SK-N-MC (cell line): ENCODE measurements around the gene BMI1.
"Not testable (repeated sequence)": the region's sequence is repeated elsewhere in the genome, so short reads cannot be mapped to it uniquely, and the experiment has no call there.

ENCODE experiments used
- EZH2 ChIP-seq: fragments of 200-600 bp; sonication (generic); IDR thresholded peaks from one replicate; pipeline ENCODE4 v1.6.1; 2017; ENCODE audit warnings: antibody characterized with exemption
- POLR2AphosphoS5 ChIP-seq: IDR thresholded peaks from 2 replicates; pipeline ENCODE4 v1.6.1; 2012; ENCODE audit warnings: mild to moderate bottlenecking, low read depth, low read length, borderline replicate concordance

GRCh38 chr10:22310012-22310411 lies 10.9 kb upstream of the BMI1 start:
- not testable (repeated sequence) for TF ChIP-seq EZH2, POLR2AphosphoS5
